Measurements from ENCODE around the gene DSC2.
A peak's percentile ranks its signal among the peaks of the same experiment; 100 is the strongest.
"Not testable (repeated sequence)": the region's sequence is repeated elsewhere in the genome, so short reads cannot be mapped to it uniquely, and the experiment has no call there.

Gene DSC2

DNA sequence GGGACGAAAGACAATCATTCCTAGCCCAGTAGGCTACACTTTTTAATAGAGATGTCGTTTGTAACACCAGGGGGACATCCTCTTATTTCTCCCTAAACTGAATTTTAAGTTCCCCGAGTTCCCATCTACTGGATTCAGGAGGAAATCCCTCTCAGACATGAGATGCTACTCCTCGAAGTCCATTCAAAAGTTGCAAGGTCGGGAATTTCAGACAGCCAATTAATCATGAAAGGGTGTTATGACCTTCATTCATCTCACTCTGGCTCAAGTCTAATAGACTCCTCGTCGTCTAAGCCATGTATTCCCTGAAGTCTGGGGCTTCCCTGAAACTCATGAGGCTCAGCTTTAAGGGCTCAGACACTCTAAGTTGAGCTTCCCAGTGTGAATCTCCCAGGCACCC, 58.5 kb downstream of the DSC2 start:
- DNase-seq (ENCODE audit: low spot score), result no peak

DNA sequence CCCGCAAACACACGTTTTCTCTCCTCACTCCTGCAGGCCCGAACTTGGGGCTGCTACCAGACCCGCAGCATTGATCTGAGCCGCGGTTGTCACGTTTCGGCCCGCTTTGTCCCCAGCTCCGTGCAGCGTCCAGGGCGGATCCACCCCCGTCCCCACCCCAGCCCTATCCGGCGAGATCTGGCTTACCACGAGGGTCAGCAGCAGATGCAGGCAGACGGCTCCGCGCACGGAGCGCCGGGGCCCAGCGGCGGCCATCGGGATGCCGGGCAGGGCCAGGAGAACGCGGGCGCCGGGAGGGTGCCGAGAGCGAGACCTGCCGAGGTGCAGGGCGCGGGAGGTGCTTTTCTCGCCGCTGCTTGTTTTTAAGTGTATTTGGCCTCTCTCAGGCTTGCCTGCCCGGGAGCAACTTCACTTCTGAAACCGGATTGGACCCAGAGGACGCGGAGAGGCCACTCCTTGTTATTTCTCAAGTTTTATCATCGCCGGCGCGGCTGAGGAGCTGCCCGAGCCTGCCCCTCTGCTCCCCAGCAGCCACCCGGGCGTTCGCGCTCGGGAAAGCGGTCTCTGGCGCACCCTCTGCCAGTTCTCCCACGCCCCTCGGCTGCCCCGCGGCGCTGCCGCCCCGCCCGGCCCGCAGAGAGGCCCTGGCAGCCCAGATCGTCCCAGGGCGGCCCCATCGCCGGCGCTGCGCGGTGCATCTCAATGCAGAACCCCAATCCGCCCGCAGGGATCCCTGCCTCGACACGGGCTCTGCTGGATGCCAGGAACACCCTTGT, 59.6 kb downstream of the DSC2 start, which contains the start of gene DSC3:
TSS of gene DSC3 (minus strand) at position 337 of the 776 bp plus-strand sequence. CDS start at position 255, 82 bp downstream.
- DNase-seq (ENCODE audit: low spot score), result peak; percentile 29

DNA sequence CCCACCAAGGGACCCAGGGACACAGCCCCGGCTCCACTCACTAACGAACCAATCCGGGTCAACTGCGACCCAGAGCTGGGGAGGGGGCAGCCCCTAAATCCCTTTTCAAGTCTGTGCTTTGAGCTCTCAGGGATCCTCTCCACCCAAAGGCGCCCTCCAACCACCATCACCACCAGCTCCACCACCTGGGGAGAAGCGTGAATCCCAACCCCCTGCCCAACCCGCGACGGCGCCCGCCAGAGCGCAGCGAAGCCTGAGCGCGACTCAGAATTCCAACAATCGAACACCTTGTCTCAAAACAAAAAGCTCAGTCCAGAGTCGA, 60.2 kb downstream of the DSC2 start:
- no peak for DNase-seq (ENCODE audit: low spot score)

GRCh38 chr18:31041271-31042083, 60.7 kb downstream of the DSC2 start:
- no peak for DNase-seq (ENCODE audit: low spot score)

DNA sequence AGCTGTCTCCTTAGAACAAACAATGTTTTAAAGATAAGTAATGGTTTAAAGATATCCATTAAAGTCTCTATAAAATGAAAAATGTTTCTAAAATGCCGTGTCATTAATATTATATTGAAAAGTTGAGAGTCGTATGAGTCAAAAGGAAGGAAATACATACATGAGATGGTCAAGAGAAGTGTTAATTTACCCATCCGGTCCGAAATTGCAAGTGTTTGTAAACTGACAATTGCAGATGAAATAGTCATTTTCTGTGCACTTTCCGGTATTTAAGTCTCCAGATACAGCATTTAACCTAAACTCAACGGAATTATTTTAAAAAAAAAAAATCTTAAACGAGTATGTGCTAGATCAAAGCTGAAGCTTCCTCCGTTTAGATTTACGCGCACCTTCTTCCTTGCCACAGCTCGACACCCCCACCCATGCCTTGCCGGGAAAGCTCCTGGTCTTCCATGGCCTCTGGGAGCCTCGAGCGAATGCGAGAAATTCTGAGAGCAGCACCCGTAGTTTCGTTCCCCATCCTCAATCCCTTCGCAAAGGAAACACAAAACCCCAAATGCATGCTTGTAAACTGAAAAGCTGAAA, 61.4 kb downstream of the DSC2 start:
- no peak for DNase-seq (ENCODE audit: low spot score)

GRCh38 chr18:31039426-31039825, 62.8 kb downstream of the DSC2 start:
- no peak for DNase-seq (ENCODE audit: low spot score)

GRCh38 chr18:31037686-31038085, 64.5 kb downstream of the DSC2 start:
- DNase-seq (ENCODE audit: low spot score), result not testable (repeated sequence)

DNA sequence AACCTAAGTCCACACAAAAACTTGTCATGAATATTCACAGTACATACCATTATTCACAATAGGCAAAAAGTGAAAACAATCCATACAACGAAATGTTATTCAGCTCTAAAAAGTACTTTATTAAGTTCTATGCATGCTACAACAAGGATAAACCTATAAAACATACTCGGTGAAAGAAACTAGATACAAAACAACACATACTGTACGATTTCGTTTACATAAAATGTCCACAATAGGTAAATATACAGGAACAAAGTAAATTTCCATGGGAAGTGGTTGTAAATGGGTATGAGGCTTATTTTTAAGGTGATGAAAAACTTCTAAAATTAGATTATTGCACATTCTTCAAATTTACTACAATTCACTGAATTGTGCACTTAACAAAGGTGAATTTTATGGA, 67.7 kb downstream of the DSC2 start:
- DNase-seq (ENCODE audit: low spot score), result no peak

GRCh38 chr18:31030574-31031278, 71.5 kb downstream of the DSC2 start:
- DNase-seq (ENCODE audit: low spot score), result no peak

DNA sequence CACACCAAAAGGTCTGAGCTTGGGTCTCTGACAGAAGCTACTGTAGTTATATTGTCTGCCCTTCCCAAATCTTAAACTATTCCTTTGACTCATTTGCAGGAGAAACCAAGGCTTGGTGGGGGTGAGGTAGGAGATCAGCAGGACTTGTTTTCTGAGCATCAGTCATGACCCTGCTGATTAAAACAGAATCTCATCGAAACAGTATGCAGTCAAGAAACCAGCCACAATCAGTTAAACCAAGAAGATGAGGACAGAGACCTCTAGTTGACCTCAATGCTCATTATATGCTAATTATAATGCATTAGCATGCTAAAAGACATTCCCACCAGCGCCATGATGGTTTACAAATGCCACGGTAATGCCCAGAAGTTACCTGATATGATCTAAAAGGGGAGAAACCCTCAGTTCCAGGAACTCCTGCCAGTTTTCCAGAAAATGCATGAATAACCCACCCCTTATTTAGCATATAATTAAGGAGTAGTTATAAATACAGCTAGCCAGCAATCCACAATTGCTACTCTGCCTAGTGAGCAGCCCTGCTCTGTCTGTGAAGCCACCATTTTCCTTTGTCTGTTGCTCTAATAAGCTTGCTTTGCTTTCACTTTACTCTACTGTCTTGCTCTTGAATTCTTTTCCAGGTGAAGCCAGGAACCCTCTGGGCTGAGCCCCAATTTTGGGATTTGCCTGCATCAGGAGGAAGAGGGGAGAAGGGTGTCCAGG, 86.3 kb downstream of the DSC2 start:
- no peak for DNase-seq (ENCODE audit: low spot score)

GRCh38 chr18:31011455-31011854, 90.8 kb downstream of the DSC2 start:
- DNase-seq (ENCODE audit: low spot score), result peak; percentile 29

DNA sequence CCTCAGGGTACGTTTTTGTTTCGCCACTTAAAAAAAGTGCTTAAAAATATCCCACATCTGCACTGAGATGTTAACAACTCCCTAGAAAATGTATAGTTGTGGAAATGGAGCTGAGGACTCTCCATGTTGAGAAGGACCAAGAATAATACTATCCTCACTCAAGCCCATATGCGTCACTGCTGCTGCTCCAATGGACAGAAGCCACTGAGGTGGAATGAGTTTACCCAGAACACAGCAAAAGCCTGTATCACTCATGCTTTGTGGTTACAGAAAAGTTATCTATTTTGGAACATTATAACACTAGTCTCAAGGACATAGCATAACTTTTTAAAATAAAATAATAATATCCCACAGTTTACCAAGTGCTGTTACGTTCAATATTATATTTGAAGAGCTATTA, 91.6 kb downstream of the DSC2 start:
- no peak for DNase-seq (ENCODE audit: low spot score)

Measured in SW480 (cell line).